Suprapubic skin (tissue), 4 donors: Measurements from ENCODE around the gene CENPK. TPM values are rescaled to one million over a fixed set of nuclear protein-coding genes. Genes with fewer than 3 reads are reported as not detected.

Source experiments
- DNase-seq, 2 donors: peaks; one replicate each; pipeline ENCODE4 v3.0.0-alpha.2; 2019; ENCODE audit warnings: low spot score in 2 of 2
- H3K27ac ChIP-seq: fragments of 200-600 bp; sonication (generic); one replicate; pipeline ENCODE4 v1.5.1; 2019
- H3K27me3 ChIP-seq: fragments of 200-600 bp; sonication (generic); one replicate; pipeline ENCODE4 v1.5.1; 2019
- H3K36me3 ChIP-seq: fragments of 200-600 bp; sonication (generic); one replicate; pipeline ENCODE4 v1.5.1; 2019
- H3K4me1 ChIP-seq: fragments of 200-600 bp; sonication (generic); one replicate; pipeline ENCODE4 v1.5.1; 2019
- H3K4me3 ChIP-seq: fragments of 200-600 bp; sonication (generic); one replicate; pipeline ENCODE4 v1.5.1; 2019; ENCODE audit warnings: mild to moderate bottlenecking
- H3K9me3 ChIP-seq: fragments of 200-600 bp; sonication (generic); one replicate; pipeline ENCODE4 v1.5.1; 2019
- CTCF ChIP-seq, 2 donors: fragments of 200-600 bp in 1 of 2; fragments of 450-650 bp in 1 of 2; sonication (generic) in 1 of 2; IDR thresholded peaks; one replicate each; pipeline ENCODE4 v1.5.1; 2016 to 2019; ENCODE audit warnings: antibody characterized with exemption in 2 of 2, mild to moderate bottlenecking in 1 of 2, moderate library complexity in 1 of 2
- EP300 ChIP-seq: sonication (generic); formaldehyde crosslinking; IDR thresholded peaks from one replicate; pipeline ENCODE4 v1.6.1; 2017; ENCODE audit warnings: antibody characterized with exemption
- POLR2A ChIP-seq, 2 donors: fragments of 450-650 bp; IDR thresholded peaks; one replicate each; pipeline ENCODE4 v1.6.1; 2017; ENCODE audit warnings: antibody characterized with exemption in 2 of 2, mild to moderate bottlenecking in 2 of 2, moderate library complexity in 2 of 2
- POLR2AphosphoS5 ChIP-seq, 3 donors: sonication (generic); formaldehyde crosslinking; IDR thresholded peaks; one replicate each; pipeline ENCODE4 v1.6.1; 2017; ENCODE audit warnings: antibody characterized with exemption in 3 of 3
- WGBS: methylation state at CpG from one replicate; pipeline ENCODE4 v1.1.5; 2018; 5-methylcytosine and 5-hydroxymethylcytosine counted together
- total RNA-seq, 4 donors: library from RNA; depleted of rRNA; stranded (reverse); fragments of >200 nt; gene quantifications; one replicate each; pipeline ENCODE4 v1.1.0, GENCODE V29; 2016

The CENPK gene
- total RNA-seq, 4 donors from 2014 or later = 1.2 to 7.9 (median 1.7) TPM

- no peaks in the 10 kb centered on the region for H3K4me1 ChIP-seq
- H3K4me3 ChIP-seq = no peak overlapping the region
- no peak for TF ChIP-seq CTCF (IDR thresholded peaks at IDR 0.05)
- no peak for TF ChIP-seq POLR2A (IDR thresholded peaks at IDR 0.05)
- no peak for TF ChIP-seq EP300
- no peak for TF ChIP-seq POLR2AphosphoS5 (IDR thresholded peaks at IDR 0.05)
- no peak for DNase-seq
- no peak overlapping the region for H3K27ac ChIP-seq
- H3K36me3 ChIP-seq = peaks cover 56% of the 10 kb centered on the region
- H3K9me3 ChIP-seq = no peaks in the 10 kb centered on the region
- no peaks in the 10 kb centered on the region for H3K27me3 ChIP-seq
Observed at GRCh38 chr5:65577141-65577540, 14.2 kb upstream of the CENPK start.

- Histone ChIP-seq H3K27me3 (no peaks in the 10 kb centered on the region), H3K4me3 (no peak overlapping the region), H3K36me3 (peaks cover 41% of the 10 kb centered on the region), H3K27ac (no peak overlapping the region), H3K4me1 (no peaks in the 10 kb centered on the region), H3K9me3 (no peaks in the 10 kb centered on the region)
- WGBS = 95% methylated on average over 2 of the region's 2 CpGs
- TF ChIP-seq EP300 (no peak), POLR2A (IDR thresholded peaks at IDR 0.05) (no peak), POLR2AphosphoS5 (IDR thresholded peaks at IDR 0.05) (no peak), CTCF (IDR thresholded peaks at IDR 0.05) (no peak)
- no peak for DNase-seq
Observed at GRCh38 chr5:65570598-65571226, 7.7 kb upstream of the CENPK start.

GRCh38 chr5:65566505-65566904 is 3.5 kb upstream of the CENPK start:
- TF ChIP-seq POLR2A (IDR thresholded peaks at IDR 0.05) (no peak), CTCF (IDR thresholded peaks at IDR 0.05) (no peak), POLR2AphosphoS5 (IDR thresholded peaks at IDR 0.05) (no peak), EP300 (no peak)
- WGBS = 79% methylated on average over 5 of the region's 5 CpGs
- no peaks in the 10 kb centered on the region for H3K9me3 ChIP-seq
- no peak overlapping the region for H3K4me3 ChIP-seq
- H3K36me3 ChIP-seq = peaks cover 15% of the 10 kb centered on the region
- no peaks in the 10 kb centered on the region for H3K27me3 ChIP-seq
- peaks cover 25% of the 10 kb centered on the region for H3K4me1 ChIP-seq
- no peak overlapping the region for H3K27ac ChIP-seq
- DNase-seq = no peak

GRCh38 chr5:65563777-65564176 is 809 bp upstream of the CENPK start:
- peak overlapping the region; percentile 88 for H3K4me3 ChIP-seq
- H3K36me3 ChIP-seq = peaks cover 6% of the 10 kb centered on the region
- TF ChIP-seq CTCF (IDR thresholded peaks at IDR 0.05) (no peak), POLR2A (IDR thresholded peaks at IDR 0.05) (no peak), EP300 (no peak), POLR2AphosphoS5 (IDR thresholded peaks at IDR 0.05) (no peak)
- no peak for DNase-seq
- 5% methylated on average over 11 of the region's 11 CpGs for WGBS
- H3K27ac ChIP-seq = peak overlapping the region; percentile 92
- peaks cover 25% of the 10 kb centered on the region for H3K4me1 ChIP-seq
- no peaks in the 10 kb centered on the region for H3K9me3 ChIP-seq
- no peaks in the 10 kb centered on the region for H3K27me3 ChIP-seq

GRCh38 chr5:65556718-65557117 is 6.2 kb downstream of the CENPK start:
- no peaks in the 10 kb centered on the region for H3K9me3 ChIP-seq
- H3K27me3 ChIP-seq = no peaks in the 10 kb centered on the region
- no peaks in the 10 kb centered on the region for H3K36me3 ChIP-seq
- H3K4me1 ChIP-seq = no peaks in the 10 kb centered on the region
- WGBS = 92% methylated on average over 3 of the region's 3 CpGs
- TF ChIP-seq POLR2AphosphoS5 (IDR thresholded peaks at IDR 0.05) (no peak), POLR2A (IDR thresholded peaks at IDR 0.05) (no peak), EP300 (no peak), CTCF (IDR thresholded peaks at IDR 0.05) (no peak)
- H3K4me3 ChIP-seq = no peak overlapping the region
- DNase-seq = no peak
- no peak overlapping the region for H3K27ac ChIP-seq
